ENCODE measurements around the gene EPB41L4B.
"Not testable (repeated sequence)": the region's sequence is repeated elsewhere in the genome, so short reads cannot be mapped to it uniquely, and the experiment has no call there.

The EPB41L4B gene

DNA sequence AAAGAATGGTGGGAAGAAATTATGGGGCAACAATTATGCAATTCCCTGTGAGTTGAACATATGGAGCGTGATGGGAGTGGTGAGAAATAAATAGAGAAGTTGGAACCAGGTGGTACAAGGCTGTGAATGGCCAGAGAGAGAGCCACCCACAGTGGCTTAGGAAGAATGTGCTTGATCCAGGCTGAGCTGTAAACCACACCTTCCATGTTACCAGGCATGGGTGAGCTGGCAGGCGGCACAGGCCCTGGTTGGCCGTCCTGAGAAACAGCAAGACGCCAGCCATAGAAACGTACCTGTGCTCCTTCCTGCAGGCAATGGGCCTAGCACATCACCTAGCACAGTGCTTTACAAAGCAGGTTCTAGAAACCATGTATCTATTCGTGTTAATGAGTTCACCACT lies 74.3 kb downstream of the EPB41L4B start:
- in situ Hi-C loops (cut with MboI; ENCODE audit: low sequenced_read_pairs) = no loop called here

DNA sequence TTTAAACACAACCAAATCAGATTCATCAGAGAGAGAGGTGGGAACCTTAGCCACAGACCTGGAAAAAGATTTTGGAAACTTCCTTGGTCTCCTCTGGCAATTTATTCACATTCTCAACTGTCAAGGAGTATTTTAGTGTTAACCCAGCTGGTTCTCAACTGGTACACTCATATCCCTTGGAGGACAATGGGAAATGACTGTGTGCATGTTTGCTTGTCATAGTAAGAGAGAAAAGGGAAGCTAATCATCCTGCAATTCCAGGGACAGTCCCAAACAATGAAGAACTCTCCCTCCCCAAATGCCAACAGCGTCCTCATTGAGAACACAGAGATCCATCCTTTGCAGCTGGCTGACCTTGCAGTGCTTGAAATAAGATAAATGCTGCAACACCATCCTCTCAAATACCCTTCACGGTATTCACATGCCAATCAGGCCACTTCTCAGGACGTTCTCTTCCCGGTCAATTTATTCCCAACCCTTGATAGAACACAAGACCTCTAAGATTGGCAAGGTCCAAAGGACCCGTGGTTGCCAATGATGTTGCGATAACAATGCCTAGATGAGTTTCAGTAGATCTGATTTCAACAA lies 75.5 kb downstream of the EPB41L4B start:
- in situ Hi-C loops (cut with MboI; ENCODE audit: low sequenced_read_pairs) = no loop called here

DNA sequence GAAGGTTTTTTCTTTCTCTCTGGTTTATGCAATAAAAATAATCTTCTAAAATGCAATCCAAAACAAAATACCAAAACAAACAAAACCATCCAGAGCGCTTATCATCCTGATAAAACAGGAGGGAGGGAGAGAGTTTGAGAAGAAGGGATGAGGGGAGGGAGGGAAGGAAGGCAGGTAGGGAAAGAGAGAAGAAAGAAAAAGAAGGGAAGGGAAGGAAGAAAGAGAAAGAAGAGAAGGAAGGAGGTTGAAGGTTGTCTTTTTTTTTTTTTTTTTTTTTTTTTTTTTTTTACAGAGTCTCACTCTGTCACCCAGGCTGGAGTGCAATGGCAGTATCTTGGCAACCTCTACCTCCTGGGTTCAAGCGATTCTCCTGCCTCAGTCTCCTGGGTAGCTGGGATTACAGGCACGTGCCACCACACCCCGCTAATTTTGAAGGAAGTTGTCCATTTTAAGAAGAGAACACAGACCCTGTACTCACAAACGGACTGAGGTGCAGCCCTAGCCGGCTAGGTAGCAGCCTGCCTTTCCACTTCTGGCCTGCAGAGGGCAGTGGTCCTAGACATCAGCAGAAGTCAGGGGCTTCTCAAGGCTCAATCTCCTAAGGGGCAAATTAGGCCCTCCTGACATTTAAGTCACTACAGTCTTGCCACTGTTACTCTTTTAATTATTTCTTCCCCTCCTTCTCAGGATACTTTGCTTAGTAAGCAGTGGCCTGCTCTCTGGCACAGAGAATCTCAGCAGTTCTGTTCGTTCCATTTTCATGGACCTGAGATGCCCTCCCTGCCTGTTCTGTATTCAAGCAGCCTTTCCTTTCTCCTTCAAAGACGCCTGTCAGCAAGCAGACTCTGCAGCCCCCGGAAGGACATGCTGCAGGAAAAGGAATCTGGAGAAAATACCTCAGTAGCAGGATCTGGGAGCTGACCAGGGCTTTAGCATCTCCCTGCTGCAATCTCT lies 76.4 kb downstream of the EPB41L4B start:
- in situ Hi-C loops (cut with MboI; ENCODE audit: low sequenced_read_pairs) = no loop called here

DNA sequence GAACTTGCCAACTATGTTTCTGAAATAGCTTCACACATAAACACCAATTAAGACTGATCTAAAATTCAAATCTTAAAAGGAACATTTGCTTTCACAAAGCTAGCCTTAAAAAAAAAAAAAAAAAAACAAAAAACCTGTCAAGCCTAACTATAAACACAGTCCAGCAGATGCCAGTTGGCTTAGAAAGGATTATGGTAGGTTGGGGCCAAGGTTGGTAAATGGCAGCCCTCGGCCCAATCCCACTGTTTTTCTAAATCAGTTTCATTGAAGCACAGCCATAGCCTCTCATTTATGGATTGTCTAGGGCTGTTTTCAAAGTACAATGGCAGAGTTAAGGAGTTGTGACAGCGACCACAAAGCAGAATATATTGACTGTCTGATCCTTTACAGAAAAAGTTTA lies 78.1 kb downstream of the EPB41L4B start:
- in situ Hi-C loops (cut with MboI; ENCODE audit: low sequenced_read_pairs) = no loop called here

DNA sequence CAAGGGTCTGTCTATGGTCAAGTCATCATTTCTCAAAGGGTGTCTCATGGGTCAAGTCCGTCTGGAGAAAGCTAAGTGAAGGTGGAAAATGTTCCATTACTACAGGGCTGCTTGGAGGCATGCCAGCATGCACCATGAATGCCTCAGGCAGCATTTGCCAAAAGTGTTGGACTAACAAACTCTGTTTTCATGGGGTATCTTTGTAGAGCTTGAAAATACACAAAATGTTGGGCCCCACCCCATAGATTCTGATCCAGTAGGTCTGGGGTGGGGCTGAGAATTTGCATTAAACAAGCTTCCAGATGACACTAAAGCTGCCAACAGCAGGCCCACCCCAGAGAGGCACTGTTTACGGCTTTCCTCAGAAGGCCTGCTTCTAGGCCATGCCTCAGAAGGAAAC lies 78.8 kb downstream of the EPB41L4B start:
- in situ Hi-C loops (cut with MboI; ENCODE audit: low sequenced_read_pairs) = no loop called here

DNA sequence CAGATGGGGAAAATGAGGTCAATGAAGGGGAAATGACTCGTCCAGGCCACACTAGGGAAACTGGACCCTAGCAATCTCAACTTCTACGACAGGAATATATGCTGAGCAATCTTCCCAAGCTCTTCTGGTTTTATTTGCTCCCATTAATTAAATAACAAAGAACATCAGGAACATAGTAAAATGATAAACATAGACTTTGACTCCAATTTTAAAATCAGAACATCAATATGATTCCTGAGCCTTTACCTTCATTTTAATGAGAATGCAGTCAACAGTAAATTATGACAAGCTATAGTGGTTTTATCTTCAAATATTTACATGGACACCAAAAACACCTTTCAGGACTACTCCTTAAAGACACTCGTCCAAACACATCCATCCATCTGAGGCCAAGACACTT lies 79.7 kb downstream of the EPB41L4B start:
- in situ Hi-C loops (cut with MboI; ENCODE audit: low sequenced_read_pairs) = no loop called here

DNA sequence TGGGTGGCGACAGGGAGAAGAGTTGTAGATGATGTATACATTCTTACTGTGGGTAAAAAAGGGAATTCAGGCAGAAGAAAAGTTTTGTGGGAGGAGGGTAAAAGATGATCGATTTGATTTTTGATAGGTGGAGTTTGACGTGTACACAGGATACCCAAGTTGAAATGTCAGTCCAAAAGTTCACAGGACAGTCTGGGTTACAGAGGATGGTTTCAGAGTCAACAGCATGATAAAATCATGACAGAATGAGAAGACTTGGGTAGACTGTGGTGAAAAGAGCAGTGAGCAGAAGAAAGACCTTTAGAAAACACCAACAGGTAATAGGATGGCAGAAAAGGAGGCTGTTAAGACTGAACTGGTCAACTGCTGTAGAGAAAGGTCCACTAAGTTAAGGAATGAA lies 81.6 kb downstream of the EPB41L4B start:
- in situ Hi-C loops (cut with MboI; ENCODE audit: low sequenced_read_pairs) = no loop called here

GRCh38 chr9:109238655-109239054 lies 82.2 kb downstream of the EPB41L4B start:
- in situ Hi-C loops (cut with MboI; ENCODE audit: low sequenced_read_pairs) = no loop called here

DNA sequence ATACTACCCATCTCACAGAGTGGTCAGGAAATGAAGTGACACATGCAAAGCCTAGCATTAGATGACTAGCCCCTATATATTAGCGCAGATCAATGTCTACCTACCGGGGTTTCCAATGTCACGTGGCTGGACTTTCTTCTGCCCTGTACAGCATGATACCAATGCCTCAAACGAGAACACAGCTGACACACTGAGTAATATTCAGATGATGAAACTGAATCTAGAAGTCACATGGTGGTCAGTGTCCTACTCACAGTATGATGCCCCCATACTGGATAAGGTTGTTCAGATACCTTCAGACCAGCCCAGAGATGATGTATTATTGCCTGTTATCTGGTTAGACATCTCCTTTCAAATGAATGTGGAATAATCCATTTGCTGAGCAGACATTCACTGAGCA lies 82.7 kb downstream of the EPB41L4B start:
- in situ Hi-C loops (cut with MboI; ENCODE audit: low sequenced_read_pairs) = no loop called here

GRCh38 chr9:109232449-109233237 lies 88.2 kb downstream of the EPB41L4B start:
- in situ Hi-C loops (cut with MboI; ENCODE audit: low sequenced_read_pairs) = no loop called here

DNA sequence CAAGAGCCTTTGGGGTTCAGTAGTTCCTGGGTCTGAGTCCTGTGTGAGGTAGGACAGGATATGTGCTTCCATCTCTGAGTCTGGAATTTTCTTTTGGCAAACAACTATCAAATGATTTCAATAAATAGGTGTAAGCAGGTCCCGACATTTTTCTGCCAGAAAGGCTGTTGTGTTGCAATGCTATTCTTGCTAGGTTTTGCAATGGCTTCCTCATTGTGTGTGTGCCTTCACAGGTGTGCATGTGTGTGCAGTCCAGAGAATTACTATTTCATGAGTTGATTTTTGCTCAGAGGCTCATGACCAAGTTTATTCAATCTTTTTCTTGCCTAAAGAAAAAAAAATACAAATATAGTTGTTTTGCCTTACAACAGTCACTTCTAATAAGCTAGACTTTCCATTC lies 89.3 kb downstream of the EPB41L4B start:
- in situ Hi-C loops (cut with MboI; ENCODE audit: low sequenced_read_pairs) = no loop called here

GRCh38 chr9:109230277-109230676 lies 90.6 kb downstream of the EPB41L4B start:
- in situ Hi-C loops (cut with MboI; ENCODE audit: low sequenced_read_pairs) = no loop called here

GRCh38 chr9:109229682-109230081 lies 91.2 kb downstream of the EPB41L4B start:
- in situ Hi-C loops (cut with MboI; ENCODE audit: low sequenced_read_pairs) = no loop called here

- in situ Hi-C loops (cut with MboI; ENCODE audit: low sequenced_read_pairs) = no loop called here
These were observed 92.7 kb downstream of the EPB41L4B start for GRCh38 chr9:109228093-109228642.

DNA sequence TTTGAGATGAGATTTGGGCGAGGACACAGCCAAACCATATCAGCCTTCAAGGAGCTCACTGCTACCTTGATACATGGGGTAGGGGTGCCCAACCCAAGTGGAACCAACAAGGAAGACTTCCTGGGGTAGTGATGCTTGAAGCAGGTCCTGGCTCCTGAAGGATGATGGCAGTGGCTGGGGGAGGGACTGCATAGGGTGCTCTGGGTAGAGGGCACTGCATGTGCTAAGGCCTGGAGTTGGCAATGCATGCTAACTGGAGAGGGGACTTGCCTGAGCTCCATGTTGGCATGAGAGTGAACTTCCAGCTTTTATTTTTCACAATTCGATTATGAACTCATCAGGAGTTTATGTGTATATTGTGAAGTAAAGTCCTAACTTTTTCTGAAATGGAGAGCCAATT lies 95.2 kb downstream of the EPB41L4B start:
- in situ Hi-C loops (cut with MboI; ENCODE audit: low sequenced_read_pairs) = no loop called here

- in situ Hi-C loops (cut with MboI; ENCODE audit: low sequenced_read_pairs) = no loop called here
These were observed 96.1 kb downstream of the EPB41L4B start for GRCh38 chr9:109224751-109225150.

- in situ Hi-C loops (cut with MboI; ENCODE audit: low sequenced_read_pairs) = not testable (repeated sequence)
These were observed 102.6 kb downstream of the EPB41L4B start for GRCh38 chr9:109218242-109218641.

GRCh38 chr9:109214414-109214813 lies 106.4 kb downstream of the EPB41L4B start:
- in situ Hi-C loops (cut with MboI; ENCODE audit: low sequenced_read_pairs) = no loop called here

DNA sequence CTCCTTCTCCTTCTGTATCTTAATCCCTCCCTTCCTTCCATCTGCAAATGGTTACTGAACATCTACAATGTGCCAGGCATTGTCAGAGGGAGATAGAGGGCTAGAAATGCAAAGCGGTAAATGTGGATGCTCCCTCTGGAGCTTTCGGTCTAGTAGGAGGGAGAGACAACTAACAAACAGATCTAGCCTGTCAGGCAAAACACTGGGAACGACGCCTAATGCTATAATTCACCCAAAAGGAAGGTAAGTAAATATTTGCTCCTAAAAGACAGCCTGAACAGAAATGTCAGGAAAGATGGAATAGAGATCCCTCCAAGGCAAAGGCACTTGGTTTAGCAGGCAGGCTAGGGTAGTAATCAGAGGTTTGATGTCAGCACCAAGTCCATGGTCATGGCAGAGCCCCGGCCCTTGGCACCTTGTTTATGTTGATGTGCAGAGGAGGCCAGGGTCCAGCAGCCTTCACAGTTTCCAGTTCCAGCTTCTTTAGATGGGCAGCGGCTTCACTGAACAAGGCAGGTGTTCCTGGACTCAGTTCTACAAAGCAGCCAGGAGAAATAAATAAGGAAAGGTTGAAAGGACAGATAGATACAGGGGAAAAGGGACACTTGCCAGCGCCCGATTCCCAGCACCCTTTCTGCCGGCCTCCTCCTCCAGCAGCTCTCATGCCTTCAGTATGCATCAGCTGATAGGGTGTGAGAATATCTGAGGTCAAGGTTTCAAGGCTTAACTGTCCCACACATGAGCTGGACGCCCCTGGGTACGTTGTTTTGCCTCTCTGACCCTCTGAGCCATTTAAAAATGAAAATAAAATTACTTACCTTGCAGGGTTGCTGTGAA lies 107.4 kb downstream of the EPB41L4B start:
- in situ Hi-C loops (cut with MboI; ENCODE audit: low sequenced_read_pairs) = no loop called here

DNA sequence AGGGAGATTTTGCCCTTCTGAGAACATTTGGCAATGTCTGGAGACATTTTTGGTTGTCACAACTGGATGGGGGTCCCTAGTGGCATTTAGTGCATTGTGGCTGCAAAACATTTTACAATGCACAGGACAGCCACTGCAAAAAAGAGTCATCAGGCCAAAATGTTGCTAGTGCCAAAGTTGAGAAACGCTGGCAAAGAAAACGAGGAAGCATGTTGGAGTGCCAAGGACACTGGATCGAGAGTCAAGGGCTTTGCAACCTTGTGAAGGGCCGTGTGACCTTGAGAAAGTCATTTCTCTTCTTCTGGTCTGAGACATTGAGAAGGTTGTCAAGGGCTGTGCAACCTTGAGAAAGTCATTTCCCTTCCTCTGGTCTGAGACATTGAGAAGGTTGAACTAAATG lies 108.1 kb downstream of the EPB41L4B start:
- in situ Hi-C loops (cut with MboI; ENCODE audit: low sequenced_read_pairs) = no loop called here

Measured in HL-60/S4 (cell line).